Neural crest cell (in vitro differentiated cells): ENCODE results near the gene C16orf74. TPM values are rescaled to one million over a fixed set of nuclear protein-coding genes. Genes with fewer than 3 reads are reported as not detected.

Experiments
- DNase-seq: peaks from one replicate; pipeline ENCODE4 v3.0.0; 2021; ENCODE audit warnings: low read depth, mixed read lengths, low spot score
- H3K27ac Mint-ChIP-seq: one replicate; pipeline ENCODE4 v1.8.0; 2021; ENCODE audit warnings: mild to moderate bottlenecking, mixed read lengths; ENCODE audit not compliant: unreplicated experiment
- H3K27me3 Mint-ChIP-seq: 2 replicates; pipeline ENCODE4 v1.8.0; 2021; ENCODE audit warnings: low read depth, mild to moderate bottlenecking, mixed read lengths
- H3K36me3 Mint-ChIP-seq: 2 replicates; pipeline ENCODE4 v1.8.0; 2021; ENCODE audit warnings: low read depth, mild to moderate bottlenecking, mixed read lengths
- H3K4me1 Mint-ChIP-seq: 2 replicates; pipeline ENCODE4 v1.8.0; 2021; ENCODE audit warnings: mixed read lengths
- H3K4me3 Mint-ChIP-seq: one replicate; pipeline ENCODE4 v1.8.0; 2021; ENCODE audit warnings: mild to moderate bottlenecking, mixed read lengths
- H3K9me3 Mint-ChIP-seq: 2 replicates; pipeline ENCODE4 v1.8.0; 2021; ENCODE audit warnings: mixed read lengths
- total RNA-seq: library from RNA; stranded (reverse); gene quantifications from 2 replicates; pipeline ENCODE4 v1.2.1, GENCODE V29; 2021
- TF ChIP-seq, protein P1 (sequence below): fragments of 200-600 bp; sonication (generic); conservative IDR thresholded peaks from 2 replicates; pipeline ENCODE4 v1.5.0; 2021; ENCODE audit warnings: antibody characterized with exemption, mild to moderate bottlenecking

The C16orf74 gene
- total RNA-seq, 1 donor from 2014 or later: 1.2 TPM

DNA sequence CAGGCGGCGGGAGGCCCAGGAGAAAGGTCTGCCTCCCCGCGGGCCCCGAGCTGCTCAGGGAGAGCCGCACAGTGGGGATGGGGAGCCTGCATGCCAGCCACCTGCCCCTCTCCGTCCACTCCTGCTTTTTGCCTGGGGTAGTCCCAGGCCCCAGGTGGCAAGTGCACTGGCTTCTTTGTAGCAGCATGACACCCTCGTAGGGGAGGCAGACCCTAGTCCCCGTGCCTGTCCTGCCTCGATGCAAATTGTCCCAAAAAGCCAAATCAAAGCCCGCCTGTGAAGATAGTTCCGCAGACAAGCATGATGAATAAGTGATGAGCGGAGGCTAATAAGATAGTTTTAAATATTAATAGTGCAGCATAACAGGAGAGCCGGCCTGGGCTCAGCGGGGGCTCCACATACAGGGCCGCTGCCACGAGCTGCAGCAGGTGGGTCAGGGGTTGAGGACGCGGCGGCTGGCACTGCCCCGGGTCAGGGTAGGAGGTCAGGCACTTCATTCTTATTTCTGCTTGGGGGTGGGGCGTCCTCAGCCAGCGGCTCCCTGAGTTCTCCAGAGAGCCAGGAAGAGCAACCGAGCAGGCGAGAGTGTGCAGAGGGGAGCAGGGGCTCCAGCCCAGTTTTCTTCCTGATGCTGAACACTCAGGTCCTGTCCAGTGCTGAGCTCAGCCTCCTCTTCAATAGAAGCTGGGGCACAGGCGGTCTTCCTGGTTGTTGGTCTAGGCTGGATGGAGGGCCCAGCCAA, 89.0 kb downstream of the C16orf74 start:
- peaks cover 15% of the 10 kb centered on the region for H3K27me3 Mint-ChIP-seq
- H3K4me3 Mint-ChIP-seq: peak overlapping the region; percentile 80
- peaks cover 30% of the 10 kb centered on the region for H3K4me1 Mint-ChIP-seq
- TF ChIP-seq, protein P1, sequence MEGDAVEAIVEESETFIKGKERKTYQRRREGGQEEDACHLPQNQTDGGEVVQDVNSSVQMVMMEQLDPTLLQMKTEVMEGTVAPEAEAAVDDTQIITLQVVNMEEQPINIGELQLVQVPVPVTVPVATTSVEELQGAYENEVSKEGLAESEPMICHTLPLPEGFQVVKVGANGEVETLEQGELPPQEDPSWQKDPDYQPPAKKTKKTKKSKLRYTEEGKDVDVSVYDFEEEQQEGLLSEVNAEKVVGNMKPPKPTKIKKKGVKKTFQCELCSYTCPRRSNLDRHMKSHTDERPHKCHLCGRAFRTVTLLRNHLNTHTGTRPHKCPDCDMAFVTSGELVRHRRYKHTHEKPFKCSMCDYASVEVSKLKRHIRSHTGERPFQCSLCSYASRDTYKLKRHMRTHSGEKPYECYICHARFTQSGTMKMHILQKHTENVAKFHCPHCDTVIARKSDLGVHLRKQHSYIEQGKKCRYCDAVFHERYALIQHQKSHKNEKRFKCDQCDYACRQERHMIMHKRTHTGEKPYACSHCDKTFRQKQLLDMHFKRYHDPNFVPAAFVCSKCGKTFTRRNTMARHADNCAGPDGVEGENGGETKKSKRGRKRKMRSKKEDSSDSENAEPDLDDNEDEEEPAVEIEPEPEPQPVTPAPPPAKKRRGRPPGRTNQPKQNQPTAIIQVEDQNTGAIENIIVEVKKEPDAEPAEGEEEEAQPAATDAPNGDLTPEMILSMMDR: no peak
- no peak for DNase-seq
- no peaks in the 10 kb centered on the region for H3K9me3 Mint-ChIP-seq
- peaks cover 25% of the 10 kb centered on the region for H3K36me3 Mint-ChIP-seq
- H3K27ac Mint-ChIP-seq: peak overlapping the region; percentile 83

DNA sequence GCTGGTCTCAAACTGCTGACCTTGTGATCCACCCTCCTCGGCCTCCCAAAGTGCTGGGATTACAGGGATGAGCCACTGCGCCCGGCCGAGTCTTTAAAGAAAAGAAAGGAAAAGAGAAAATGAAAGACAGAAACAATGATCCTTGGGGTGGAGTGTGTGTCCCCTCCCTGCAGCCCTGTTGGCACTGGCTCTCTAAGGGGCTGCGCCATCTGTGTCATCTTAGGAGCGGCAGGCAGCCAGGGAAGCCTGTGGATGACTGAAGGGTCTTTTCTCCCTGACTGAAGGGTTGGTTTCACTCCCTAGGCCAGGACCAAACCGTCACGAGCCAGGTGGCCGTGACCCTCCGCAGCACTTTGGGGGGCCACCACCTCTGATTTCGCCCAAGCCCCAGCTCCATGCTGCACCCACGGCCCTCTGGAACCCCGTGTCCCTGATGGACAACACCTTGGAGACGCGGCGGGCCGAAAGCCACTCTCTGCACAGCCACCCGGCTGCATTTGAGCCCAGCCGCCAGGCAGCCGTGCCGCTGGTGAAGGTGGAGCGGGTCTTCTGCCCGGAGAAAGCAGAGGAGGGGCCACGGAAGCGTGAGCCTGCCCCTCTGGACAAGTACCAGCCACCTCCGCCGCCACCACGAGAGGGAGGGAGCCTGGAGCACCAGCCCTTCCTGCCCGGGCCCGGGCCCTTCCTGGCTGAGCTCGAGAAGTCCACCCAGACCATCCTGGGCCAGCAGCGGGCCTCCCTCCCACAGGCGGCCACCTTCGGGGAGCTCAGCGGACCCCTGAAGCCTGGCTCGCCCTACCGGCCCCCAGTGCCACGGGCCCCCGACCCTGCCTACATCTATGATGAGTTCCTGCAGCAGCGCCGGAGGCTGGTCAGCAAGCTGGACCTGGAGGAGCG, 89.8 kb downstream of the C16orf74 start:
- Mint-ChIP-seq H3K9me3 (no peaks in the 10 kb centered on the region), H3K4me3 (no peak overlapping the region), H3K27ac (no peak overlapping the region), H3K27me3 (peaks cover 15% of the 10 kb centered on the region), H3K36me3 (peaks cover 20% of the 10 kb centered on the region), H3K4me1 (peaks cover 30% of the 10 kb centered on the region)
- DNase-seq: no peak
- TF ChIP-seq, protein P1: no peak

DNA sequence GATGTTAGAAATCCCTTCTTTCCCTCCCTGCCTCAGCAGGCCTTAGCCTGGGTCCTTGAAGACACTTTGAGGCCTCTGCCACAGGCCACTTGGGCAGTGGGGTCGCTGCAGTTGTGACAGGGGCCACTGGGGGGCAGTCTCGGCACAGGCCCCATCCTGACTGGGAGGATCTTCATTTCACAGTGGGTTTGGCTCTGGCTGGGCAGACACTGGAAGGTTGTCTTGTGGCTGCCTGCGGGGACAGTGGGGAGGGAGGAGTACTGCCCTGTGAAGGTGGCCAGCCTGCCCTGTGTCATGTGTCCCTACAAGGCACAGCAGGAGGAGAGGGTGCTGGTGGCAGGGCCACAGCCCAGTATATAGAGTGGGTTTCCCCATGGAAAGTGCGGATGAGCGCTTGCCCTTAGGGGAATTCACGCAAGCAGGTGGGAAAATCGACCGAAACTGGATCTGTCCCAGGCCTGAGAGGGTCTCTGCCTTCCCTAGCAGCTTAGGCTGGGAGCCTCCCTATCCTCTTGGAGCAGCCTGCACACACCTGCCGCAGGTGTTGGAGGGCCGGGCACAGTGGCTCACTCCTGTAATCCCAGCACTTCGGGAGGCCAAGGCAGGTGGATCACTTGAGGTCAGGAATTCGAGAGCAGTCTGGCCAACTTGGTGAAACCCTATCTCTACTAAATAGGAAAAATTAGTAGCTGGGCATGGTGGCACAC, 90.9 kb downstream of the C16orf74 start:
- Mint-ChIP-seq H3K4me3 (peak overlapping the region; percentile 73), H3K36me3 (peaks cover 11% of the 10 kb centered on the region), H3K27me3 (peaks cover 13% of the 10 kb centered on the region), H3K9me3 (no peaks in the 10 kb centered on the region), H3K27ac (peak overlapping the region; percentile 52), H3K4me1 (peaks cover 29% of the 10 kb centered on the region)
- DNase-seq: peak; percentile 93
- TF ChIP-seq, protein P1: peak; percentile 89

DNA sequence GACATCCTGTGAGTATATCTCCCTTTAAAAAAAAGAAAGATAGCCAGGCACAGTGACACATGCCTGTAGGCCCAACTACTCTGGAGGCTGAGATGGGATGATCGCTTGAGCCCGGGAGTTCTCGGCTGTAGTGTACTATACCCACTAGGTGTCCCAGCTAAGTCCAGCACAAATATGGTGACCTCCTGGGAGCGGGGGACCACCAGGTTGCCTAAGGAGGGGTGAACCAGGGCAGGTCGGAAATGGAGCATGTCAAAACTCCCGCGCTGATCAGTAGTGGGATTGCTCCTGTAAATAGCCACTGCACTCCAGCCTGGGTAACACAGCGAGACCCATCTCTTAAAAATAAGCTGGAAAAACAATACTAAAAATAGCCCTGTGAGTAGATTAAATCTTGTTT, 91.6 kb downstream of the C16orf74 start:
- Mint-ChIP-seq H3K9me3 (no peaks in the 10 kb centered on the region), H3K27ac (peak overlapping the region; percentile 52), H3K36me3 (peaks cover 9% of the 10 kb centered on the region), H3K4me1 (peaks cover 27% of the 10 kb centered on the region), H3K4me3 (peak overlapping the region; percentile 73), H3K27me3 (peaks cover 9% of the 10 kb centered on the region)
- no peak for DNase-seq
- TF ChIP-seq, protein P1: no peak

DNA sequence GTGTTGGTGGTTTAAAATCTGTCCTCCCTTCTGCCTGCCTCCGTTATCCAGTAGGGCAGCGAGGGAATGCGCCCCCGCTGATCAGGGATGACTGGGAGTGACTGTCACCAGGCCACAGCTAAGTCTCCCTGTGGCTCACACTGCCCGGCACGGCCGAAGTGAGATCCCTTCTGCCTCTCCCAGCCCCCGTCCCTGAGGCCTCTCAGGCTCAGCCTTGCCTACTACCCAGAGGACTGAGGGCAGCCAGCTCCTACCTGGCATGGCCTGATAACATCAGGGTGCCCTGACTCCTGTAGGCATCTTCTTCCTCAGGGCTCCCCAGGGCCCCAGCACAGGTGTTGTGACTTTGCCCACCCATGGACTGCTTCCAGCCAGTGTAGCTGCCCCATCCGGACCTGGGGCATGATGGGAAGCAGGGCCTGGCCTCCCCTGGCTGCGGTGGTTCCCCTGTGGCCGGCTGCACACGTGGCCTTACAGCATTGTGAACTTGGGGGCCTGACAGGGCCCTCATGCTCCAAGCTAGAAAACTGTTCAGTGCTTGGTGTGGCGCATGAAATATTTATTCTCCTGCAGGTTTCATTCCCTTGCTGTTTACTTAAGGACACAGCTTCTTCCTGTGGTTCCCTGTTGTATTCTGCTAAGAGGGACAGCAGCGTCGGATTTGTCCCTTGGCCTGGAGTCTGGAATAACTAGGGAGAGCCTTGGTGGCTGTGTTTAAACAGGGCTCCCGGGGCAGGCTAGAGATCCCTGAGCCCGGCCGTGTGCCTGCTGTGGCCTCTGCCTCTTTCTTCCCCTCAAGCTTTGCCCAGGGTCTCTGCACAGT, 92.2 kb downstream of the C16orf74 start:
- H3K27ac Mint-ChIP-seq: no peak overlapping the region
- H3K27me3 Mint-ChIP-seq: peaks cover 9% of the 10 kb centered on the region
- H3K4me3 Mint-ChIP-seq: peak overlapping the region; percentile 73

More for the DNA sequence above, 92.2 kb downstream of the C16orf74 start:
- TF ChIP-seq, protein P1: no peak
- H3K36me3 Mint-ChIP-seq: peaks cover 9% of the 10 kb centered on the region
- DNase-seq: no peak
- no peaks in the 10 kb centered on the region for H3K9me3 Mint-ChIP-seq
- peaks cover 27% of the 10 kb centered on the region for H3K4me1 Mint-ChIP-seq
